ENCODE results near the gene PLEKHA3.

The PLEKHA3 gene

DNA sequence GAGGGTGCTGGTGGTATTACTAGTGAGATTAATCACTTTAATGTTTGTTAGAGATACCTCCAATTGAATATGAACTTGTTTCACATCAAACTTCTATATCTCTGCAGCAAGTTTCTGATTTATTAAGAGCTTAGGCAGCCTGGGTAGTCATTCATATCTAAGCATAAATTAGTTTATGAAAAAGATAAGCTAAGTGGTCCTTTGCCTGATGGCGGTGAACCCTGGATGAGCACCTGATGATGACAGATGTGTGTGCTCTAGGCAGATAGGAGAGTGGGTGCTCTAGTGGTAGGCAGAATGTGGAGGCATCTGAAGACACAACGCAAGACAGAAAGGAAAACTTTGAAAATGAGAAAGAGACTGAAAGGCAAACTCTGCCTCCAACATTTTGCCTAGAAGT is 6.9 kb upstream of the PLEKHA3 start:
- H3K9me2 ChIP-seq (replicated peaks; ENCODE audit: low read depth, low read length): no peaks in the 10 kb centered on the region
- no peaks in the 10 kb centered on the region for H3K36me3 ChIP-seq (ENCODE audit: insufficient read depth, low read length)
- peak overlapping the region; percentile 3 for H3K4me2 ChIP-seq (ENCODE audit: low read depth, low read length, poor library complexity, severe bottlenecking)
- TF ChIP-seq EZH2phosphoT487 (IDR thresholded peaks at IDR 0.05; ENCODE audit: borderline replicate concordance): no peak
- TF ChIP-seq, protein P1, sequence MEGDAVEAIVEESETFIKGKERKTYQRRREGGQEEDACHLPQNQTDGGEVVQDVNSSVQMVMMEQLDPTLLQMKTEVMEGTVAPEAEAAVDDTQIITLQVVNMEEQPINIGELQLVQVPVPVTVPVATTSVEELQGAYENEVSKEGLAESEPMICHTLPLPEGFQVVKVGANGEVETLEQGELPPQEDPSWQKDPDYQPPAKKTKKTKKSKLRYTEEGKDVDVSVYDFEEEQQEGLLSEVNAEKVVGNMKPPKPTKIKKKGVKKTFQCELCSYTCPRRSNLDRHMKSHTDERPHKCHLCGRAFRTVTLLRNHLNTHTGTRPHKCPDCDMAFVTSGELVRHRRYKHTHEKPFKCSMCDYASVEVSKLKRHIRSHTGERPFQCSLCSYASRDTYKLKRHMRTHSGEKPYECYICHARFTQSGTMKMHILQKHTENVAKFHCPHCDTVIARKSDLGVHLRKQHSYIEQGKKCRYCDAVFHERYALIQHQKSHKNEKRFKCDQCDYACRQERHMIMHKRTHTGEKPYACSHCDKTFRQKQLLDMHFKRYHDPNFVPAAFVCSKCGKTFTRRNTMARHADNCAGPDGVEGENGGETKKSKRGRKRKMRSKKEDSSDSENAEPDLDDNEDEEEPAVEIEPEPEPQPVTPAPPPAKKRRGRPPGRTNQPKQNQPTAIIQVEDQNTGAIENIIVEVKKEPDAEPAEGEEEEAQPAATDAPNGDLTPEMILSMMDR (conservative IDR thresholded peaks at IDR 0.05; ENCODE audit: low read length): no peak
- H3K9me3 ChIP-seq (ENCODE audit: insufficient read depth, low read depth, low read length): no peaks in the 10 kb centered on the region
- H3K79me2 ChIP-seq (ENCODE audit: insufficient read depth, low read length): peaks cover 28% of the 10 kb centered on the region
- H2AFZ ChIP-seq (ENCODE audit: low read length): no peak overlapping the region
- no peak overlapping the region for H3K4me3 ChIP-seq (ENCODE audit: low read length, poor library complexity, severe bottlenecking)
- no peaks in the 10 kb centered on the region for H3F3A ChIP-seq (ENCODE audit: low read depth)
- peaks cover 8% of the 10 kb centered on the region for H3K4me1 ChIP-seq (ENCODE audit: insufficient read depth, low read length, poor library complexity, severe bottlenecking)
- no peaks in the 10 kb centered on the region for H4K20me1 ChIP-seq (ENCODE audit: insufficient read depth, low read length, poor library complexity, severe bottlenecking)
- H3K27me3 ChIP-seq (ENCODE audit: insufficient read depth, low read length, poor library complexity, severe bottlenecking): no peaks in the 10 kb centered on the region
- no peak overlapping the region for H3K9ac ChIP-seq (ENCODE audit: low read depth, low read length, poor library complexity, severe bottlenecking)

DNA sequence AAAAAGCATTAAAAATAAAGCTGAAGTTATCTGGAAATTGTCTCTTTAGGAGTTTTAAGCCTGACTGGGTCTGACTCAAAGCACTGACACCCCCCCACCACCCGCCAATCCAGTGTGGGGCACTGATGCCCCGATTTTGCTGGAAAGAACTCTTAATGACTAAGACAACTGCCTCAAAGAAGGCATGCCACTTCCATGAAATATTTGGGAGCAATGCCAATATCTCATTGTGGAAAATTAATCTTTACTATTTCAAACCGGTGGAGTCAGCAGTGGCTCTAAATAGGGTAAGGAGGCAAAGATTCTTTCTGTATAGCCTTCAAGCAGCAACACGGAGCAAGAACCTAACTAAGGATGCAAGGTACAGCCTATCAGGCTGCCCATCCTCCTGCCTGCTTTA is 6.3 kb upstream of the PLEKHA3 start:
- H3K79me2 ChIP-seq (ENCODE audit: insufficient read depth, low read length): peaks cover 28% of the 10 kb centered on the region
- H2AFZ ChIP-seq (ENCODE audit: low read length): no peak overlapping the region

DNA sequence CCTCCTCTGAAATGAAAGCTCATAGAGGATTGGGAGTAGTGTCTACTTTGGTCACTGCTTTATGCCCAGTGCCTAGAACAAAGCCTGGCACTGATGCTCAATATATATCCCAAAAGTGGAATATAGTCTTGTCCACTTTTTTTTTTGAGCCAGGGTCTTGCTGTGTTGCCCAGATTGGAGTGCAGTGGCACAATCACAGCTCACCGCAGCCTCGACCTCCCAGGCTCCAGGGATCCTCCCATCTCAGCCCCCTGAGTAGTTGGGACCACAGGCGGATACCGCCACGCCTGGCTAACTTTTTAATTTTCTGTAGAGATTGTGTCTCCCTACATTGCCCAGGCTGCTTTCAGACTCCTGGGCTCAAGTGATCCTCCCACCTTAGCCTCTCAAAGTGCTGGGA is 5.7 kb upstream of the PLEKHA3 start:
- no peak overlapping the region for H3K4me3 ChIP-seq (ENCODE audit: low read length, poor library complexity, severe bottlenecking)
- no peaks in the 10 kb centered on the region for H3K9me3 ChIP-seq (ENCODE audit: insufficient read depth, low read depth, low read length)
- no peaks in the 10 kb centered on the region for H4K20me1 ChIP-seq (ENCODE audit: insufficient read depth, low read length, poor library complexity, severe bottlenecking)
- H3F3A ChIP-seq (ENCODE audit: low read depth): peaks cover 5% of the 10 kb centered on the region; the same call in 1 of the 2 replicates
- H3K36me3 ChIP-seq (ENCODE audit: insufficient read depth, low read length): no peaks in the 10 kb centered on the region
- no peaks in the 10 kb centered on the region for H3K9me2 ChIP-seq (replicated peaks; ENCODE audit: low read depth, low read length)
- H3K79me2 ChIP-seq (ENCODE audit: insufficient read depth, low read length): peaks cover 28% of the 10 kb centered on the region
- peak overlapping the region; percentile 3 for H3K4me2 ChIP-seq (ENCODE audit: low read depth, low read length, poor library complexity, severe bottlenecking)
- H3K4me1 ChIP-seq (ENCODE audit: insufficient read depth, low read length, poor library complexity, severe bottlenecking): peaks cover 13% of the 10 kb centered on the region
- no peaks in the 10 kb centered on the region for H3K27me3 ChIP-seq (ENCODE audit: insufficient read depth, low read length, poor library complexity, severe bottlenecking)
- no peak overlapping the region for H2AFZ ChIP-seq (ENCODE audit: low read length)
- TF ChIP-seq, protein P1 (conservative IDR thresholded peaks at IDR 0.05; ENCODE audit: low read length): no peak
- no peak overlapping the region for H3K9ac ChIP-seq (ENCODE audit: low read depth, low read length, poor library complexity, severe bottlenecking)

More for the DNA sequence above, 6.3 kb upstream of the PLEKHA3 start:
- peak overlapping the region; percentile 3 for H3K4me2 ChIP-seq (ENCODE audit: low read depth, low read length, poor library complexity, severe bottlenecking)
- no peaks in the 10 kb centered on the region for H3K27me3 ChIP-seq (ENCODE audit: insufficient read depth, low read length, poor library complexity, severe bottlenecking)
- H3K4me1 ChIP-seq (ENCODE audit: insufficient read depth, low read length, poor library complexity, severe bottlenecking): peaks cover 8% of the 10 kb centered on the region
- H3K9me3 ChIP-seq (ENCODE audit: insufficient read depth, low read depth, low read length): no peaks in the 10 kb centered on the region
- H3K36me3 ChIP-seq (ENCODE audit: insufficient read depth, low read length): no peaks in the 10 kb centered on the region
- no peaks in the 10 kb centered on the region for H3F3A ChIP-seq (ENCODE audit: low read depth)
- H4K20me1 ChIP-seq (ENCODE audit: insufficient read depth, low read length, poor library complexity, severe bottlenecking): no peaks in the 10 kb centered on the region
- H3K4me3 ChIP-seq (ENCODE audit: low read length, poor library complexity, severe bottlenecking): no peak overlapping the region
- H3K9ac ChIP-seq (ENCODE audit: low read depth, low read length, poor library complexity, severe bottlenecking): no peak overlapping the region
- no peaks in the 10 kb centered on the region for H3K9me2 ChIP-seq (replicated peaks; ENCODE audit: low read depth, low read length)
- TF ChIP-seq, protein P1 (conservative IDR thresholded peaks at IDR 0.05; ENCODE audit: low read length): no peak
- TF ChIP-seq EZH2phosphoT487 (IDR thresholded peaks at IDR 0.05; ENCODE audit: borderline replicate concordance): no peak
